ENCODE data around the gene KLRC1.
A peak's percentile ranks its signal among the peaks of the same experiment; 100 is the strongest.
"Not testable (repeated sequence)": the region's sequence is repeated elsewhere in the genome, so short reads cannot be mapped to it uniquely, and the experiment has no call there.

KLRC1 gene

DNA sequence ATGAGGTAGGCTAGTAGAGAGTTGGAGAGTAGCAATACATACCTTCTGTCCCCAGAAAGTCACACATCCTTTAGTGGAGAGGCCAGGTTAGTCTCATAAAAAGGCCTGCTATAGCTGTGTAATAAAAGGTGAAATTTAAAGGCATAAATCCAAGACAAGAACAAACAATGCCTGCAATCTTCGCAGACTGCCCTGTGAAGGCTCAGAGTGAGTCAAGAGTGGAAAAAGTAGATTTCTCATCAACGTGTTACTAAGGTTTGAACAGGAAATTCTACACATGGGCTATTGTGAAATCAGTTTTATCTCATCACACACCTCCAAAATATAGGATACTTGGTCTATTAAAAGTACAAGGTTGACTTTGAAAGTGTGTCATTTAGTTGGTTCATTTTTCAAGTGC, at the start of gene KLRC1:
Gene KLRC1 (minus strand): TSS at position 222 of the 400 bp plus-strand sequence. CDS start 2,221 bp downstream, outside the sequence.
- TF ChIP-seq, protein P1, sequence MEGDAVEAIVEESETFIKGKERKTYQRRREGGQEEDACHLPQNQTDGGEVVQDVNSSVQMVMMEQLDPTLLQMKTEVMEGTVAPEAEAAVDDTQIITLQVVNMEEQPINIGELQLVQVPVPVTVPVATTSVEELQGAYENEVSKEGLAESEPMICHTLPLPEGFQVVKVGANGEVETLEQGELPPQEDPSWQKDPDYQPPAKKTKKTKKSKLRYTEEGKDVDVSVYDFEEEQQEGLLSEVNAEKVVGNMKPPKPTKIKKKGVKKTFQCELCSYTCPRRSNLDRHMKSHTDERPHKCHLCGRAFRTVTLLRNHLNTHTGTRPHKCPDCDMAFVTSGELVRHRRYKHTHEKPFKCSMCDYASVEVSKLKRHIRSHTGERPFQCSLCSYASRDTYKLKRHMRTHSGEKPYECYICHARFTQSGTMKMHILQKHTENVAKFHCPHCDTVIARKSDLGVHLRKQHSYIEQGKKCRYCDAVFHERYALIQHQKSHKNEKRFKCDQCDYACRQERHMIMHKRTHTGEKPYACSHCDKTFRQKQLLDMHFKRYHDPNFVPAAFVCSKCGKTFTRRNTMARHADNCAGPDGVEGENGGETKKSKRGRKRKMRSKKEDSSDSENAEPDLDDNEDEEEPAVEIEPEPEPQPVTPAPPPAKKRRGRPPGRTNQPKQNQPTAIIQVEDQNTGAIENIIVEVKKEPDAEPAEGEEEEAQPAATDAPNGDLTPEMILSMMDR (IDR thresholded peaks at IDR 0.05; ENCODE audit: low read depth, low read length): no peak
- in situ Hi-C loops (cut with HindIII; ENCODE audit: low sequenced_read_pairs): no loop called here

GRCh38 chr12:10501030-10501429, 47.9 kb upstream of the KLRC1 start:
- in situ Hi-C loops (cut with HindIII; ENCODE audit: low sequenced_read_pairs): no loop called here
- peak; percentile 39 for DNase-seq (ENCODE audit: low read depth, low spot score)

More for the DNA sequence above, at the start of gene KLRC1:
- no peak within 1 kb of the TSS for H3K4me3 ChIP-seq (ENCODE audit: low read depth, low read length)
- no peak for DNase-seq (ENCODE audit: low read depth, low spot score)

DNA sequence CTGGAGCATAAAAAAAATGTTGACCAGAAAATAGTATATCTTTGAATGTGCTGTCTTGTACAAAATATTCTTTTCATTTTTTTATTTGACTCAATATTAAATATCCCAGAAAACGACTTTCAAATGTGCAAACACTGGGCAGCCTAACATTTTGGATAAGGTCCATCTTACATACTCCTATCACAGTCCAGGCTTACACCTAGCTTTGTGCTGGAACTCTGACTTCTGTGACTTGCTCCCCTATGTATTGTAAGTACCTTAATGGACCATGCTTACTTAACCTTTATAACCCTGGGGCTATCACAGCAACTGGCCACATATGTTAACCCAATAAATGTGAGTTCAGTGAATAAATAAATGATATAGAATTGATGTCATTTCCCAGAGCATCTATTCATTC, 44.9 kb upstream of the KLRC1 start:
- TF ChIP-seq, protein P1 (IDR thresholded peaks at IDR 0.05; ENCODE audit: low read depth, low read length): no peak
- no peak for DNase-seq (ENCODE audit: low read depth, low spot score)
- in situ Hi-C loops (cut with HindIII; ENCODE audit: low sequenced_read_pairs): no loop called here
- H3K4me3 ChIP-seq (ENCODE audit: low read depth, low read length): no peak overlapping the region

More at GRCh38 chr12:10501030-10501429, 47.9 kb upstream of the KLRC1 start:
- TF ChIP-seq, protein P1 (IDR thresholded peaks at IDR 0.05; ENCODE audit: low read depth, low read length): peak; percentile 27
- no peak overlapping the region for H3K4me3 ChIP-seq (ENCODE audit: low read depth, low read length)

DNA sequence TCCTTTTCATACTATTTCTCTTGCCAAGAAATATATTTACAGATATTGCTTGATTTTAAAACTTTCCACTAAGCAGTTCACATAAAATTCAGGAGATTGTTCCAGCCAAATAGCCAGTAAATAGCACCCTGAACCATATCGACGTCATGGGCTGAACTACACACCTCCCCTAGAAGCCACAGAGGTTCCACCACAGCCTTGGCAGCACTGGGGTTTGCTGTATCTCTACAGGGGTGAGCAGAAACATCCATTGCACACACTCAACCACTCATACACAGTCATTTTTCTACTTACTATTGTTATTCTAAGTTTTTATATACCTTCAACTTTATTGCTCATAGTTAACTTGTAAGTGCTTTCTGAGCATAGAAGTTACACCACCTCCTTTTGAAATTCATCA, 44.4 kb upstream of the KLRC1 start:
- peak; percentile 73 for DNase-seq (ENCODE audit: low read depth, low spot score)
- no peak overlapping the region for H3K4me3 ChIP-seq (ENCODE audit: low read depth, low read length)
- in situ Hi-C loops (cut with HindIII; ENCODE audit: low sequenced_read_pairs): no loop called here
- TF ChIP-seq, protein P1 (IDR thresholded peaks at IDR 0.05; ENCODE audit: low read depth, low read length): no peak

DNA sequence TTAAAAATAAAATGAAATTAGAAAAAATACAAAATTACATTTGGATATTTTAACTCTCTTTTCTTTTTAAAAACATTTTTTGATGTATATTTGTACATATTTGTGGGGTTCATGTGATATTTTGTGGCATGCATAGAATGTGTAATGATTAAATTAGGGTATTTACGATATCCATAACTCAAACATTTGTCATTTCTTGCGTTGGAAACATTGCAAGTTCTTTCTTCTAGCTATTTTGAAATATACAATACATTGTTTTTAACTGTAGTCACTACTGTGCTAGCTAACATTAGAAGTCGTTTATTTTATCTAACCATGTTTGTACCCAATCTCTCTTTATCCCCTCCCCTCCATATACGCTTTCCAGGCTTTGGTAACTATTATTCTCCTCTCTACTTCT, 38.6 kb upstream of the KLRC1 start:
- in situ Hi-C loops (cut with HindIII; ENCODE audit: low sequenced_read_pairs): no loop called here
- TF ChIP-seq, protein P1 (IDR thresholded peaks at IDR 0.05; ENCODE audit: low read depth, low read length): no peak

DNA sequence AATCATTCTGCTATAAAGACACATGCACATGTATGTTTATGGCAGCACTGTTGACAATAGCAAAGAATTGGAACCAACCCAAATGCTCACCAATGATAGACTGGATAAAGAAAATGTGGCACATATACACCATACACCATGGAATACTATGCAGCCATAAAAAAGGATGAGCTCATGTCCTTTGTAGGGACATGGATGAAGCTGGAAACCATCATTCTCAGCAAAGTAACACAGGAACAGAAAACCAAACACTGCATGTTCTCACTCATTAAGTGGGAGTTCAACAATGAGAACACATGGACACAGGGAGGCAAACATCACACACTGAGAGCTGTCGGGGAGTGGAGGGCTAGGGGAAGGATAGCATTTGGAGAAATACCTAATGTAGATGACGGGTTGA, 34.2 kb upstream of the KLRC1 start:
- H3K4me3 ChIP-seq (ENCODE audit: low read depth, low read length); DNase-seq (ENCODE audit: low read depth, low spot score); in situ Hi-C loops (cut with HindIII; ENCODE audit: low sequenced_read_pairs): not testable (repeated sequence)

More for the DNA sequence above, 38.6 kb upstream of the KLRC1 start:
- no peak for DNase-seq (ENCODE audit: low read depth, low spot score)
- H3K4me3 ChIP-seq (ENCODE audit: low read depth, low read length): no peak overlapping the region

DNA sequence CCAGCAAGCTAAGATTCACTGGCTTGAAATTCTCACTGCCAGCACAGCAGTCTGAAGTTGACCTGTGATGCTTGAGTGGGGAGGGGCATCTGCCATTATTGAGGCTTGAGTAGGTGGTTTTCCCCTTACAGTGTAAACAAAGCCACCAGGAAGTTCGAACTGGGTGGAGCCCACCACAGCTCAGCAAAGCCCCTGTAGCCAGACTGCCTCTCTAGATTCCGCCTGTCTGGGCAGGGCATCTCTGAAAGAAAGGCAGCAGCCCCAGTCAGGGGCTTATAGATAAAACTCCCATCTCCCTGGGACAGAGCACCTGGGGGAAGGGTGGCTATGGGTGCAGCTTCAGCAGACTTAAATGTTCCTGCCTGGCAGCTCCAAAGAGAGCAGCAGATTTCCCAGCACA, 28.7 kb upstream of the KLRC1 start:
- in situ Hi-C loops (cut with HindIII; ENCODE audit: low sequenced_read_pairs); DNase-seq (ENCODE audit: low read depth, low spot score); H3K4me3 ChIP-seq (ENCODE audit: low read depth, low read length): not testable (repeated sequence)

- H3K4me3 ChIP-seq (ENCODE audit: low read depth, low read length); in situ Hi-C loops (cut with HindIII; ENCODE audit: low sequenced_read_pairs); DNase-seq (ENCODE audit: low read depth, low spot score): not testable (repeated sequence)
Observed at GRCh38 chr12:10472808-10473207, 19.6 kb upstream of the KLRC1 start.
